Keratinocyte (primary cell): Measurements from ENCODE around the gene ANKRA2.

Experiments
- EZH2 ChIP-seq: IDR thresholded peaks from one replicate; pipeline ENCODE4 v1.6.1; 2012; ENCODE audit warnings: inconsistent platforms, mild to moderate bottlenecking, low read length, moderate library complexity
- TF ChIP-seq, protein P1 (sequence below), 3 experiments: IDR thresholded peaks in 1 of 3; conservative IDR thresholded peaks in 1 of 3; optimal IDR thresholded peaks in 1 of 3; 2 replicates in 2 of 3; 3 replicates in 1 of 3; pipeline versions ENCODE3 to v1.5.1; 2011; ENCODE audit warnings: low read length in 3 of 3, mild to moderate bottlenecking in 3 of 3, moderate library complexity in 2 of 3, control low read depth in 1 of 3, inconsistent platforms in 1 of 3; ENCODE audit not compliant: insufficient read depth in 2 of 3; ENCODE audit errors: extremely low read depth in 1 of 3

DNA sequence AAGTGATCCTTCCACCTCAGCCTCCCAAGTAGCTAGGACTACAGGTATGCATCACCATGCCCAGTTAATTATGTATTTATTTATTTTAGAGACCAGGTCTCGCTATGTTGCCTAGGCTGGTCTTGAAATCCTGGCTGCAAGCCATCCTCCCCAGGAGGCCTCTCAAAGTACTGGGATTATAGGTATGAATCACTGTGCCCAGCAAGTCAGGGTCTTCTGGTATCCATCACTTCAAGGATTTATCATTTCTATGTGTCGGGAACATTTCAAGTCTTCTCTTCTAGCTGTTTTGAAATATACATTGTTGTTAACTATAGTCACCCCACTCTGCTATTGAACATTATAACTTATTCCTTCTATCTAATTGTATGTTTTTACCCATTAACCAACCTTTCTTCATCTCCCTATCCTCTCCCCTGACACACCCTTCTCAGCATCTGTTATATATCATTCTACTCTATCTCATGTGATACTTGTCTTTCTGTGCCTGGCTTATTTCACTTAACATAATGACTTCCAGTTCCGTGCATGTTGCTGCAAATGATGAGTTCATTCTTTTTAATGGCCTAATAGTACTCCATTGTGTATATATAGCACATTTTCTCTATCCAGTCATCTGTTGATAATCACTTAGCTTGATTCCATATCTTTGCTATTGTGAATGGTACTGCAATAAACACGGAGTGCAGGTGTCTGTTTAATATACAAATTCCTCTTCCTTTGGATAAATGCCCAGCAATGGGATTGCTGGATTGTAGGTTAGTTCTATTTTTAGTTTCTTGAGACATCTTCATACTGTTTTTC is 26.5 kb upstream of the ANKRA2 start:
- TF ChIP-seq, protein P1, sequence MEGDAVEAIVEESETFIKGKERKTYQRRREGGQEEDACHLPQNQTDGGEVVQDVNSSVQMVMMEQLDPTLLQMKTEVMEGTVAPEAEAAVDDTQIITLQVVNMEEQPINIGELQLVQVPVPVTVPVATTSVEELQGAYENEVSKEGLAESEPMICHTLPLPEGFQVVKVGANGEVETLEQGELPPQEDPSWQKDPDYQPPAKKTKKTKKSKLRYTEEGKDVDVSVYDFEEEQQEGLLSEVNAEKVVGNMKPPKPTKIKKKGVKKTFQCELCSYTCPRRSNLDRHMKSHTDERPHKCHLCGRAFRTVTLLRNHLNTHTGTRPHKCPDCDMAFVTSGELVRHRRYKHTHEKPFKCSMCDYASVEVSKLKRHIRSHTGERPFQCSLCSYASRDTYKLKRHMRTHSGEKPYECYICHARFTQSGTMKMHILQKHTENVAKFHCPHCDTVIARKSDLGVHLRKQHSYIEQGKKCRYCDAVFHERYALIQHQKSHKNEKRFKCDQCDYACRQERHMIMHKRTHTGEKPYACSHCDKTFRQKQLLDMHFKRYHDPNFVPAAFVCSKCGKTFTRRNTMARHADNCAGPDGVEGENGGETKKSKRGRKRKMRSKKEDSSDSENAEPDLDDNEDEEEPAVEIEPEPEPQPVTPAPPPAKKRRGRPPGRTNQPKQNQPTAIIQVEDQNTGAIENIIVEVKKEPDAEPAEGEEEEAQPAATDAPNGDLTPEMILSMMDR (optimal IDR thresholded peaks at IDR 0.05 in 1 of 3, IDR thresholded peaks at IDR 0.05 in 1 of 3, conservative IDR thresholded peaks at IDR 0.05 in 1 of 3; ENCODE audit: extremely low read depth in 1 of 3, insufficient read depth in 2 of 3, low read length in 3 of 3), result no peak
- TF ChIP-seq EZH2, result no peak
